Activated B cell treated with CpG ODN at 0.5 μM for 24 hours (primary cell): ENCODE data around the gene ATG4D. TPM values are rescaled to one million over a fixed set of nuclear protein-coding genes. Genes with fewer than 3 reads are reported as not detected.
A peak's percentile ranks its signal among the peaks of the same experiment; 100 is the strongest.

Source experiments
- ATAC-seq: fragments of 200-7000 bp; cut with Tn5 transposase; one replicate; pipeline ENCODE4 v1.10.0; 2021; ENCODE audit warnings: low read depth, mild to moderate bottlenecking, moderate library complexity
- CTCF ChIA-PET: fragments of 350-600 bp; sonication (Branson Sonifier 250); formaldehyde crosslinking; loops from one replicate; lab custom pipeline; 2021; ENCODE audit warnings: antibody characterized with exemption; lab: Charles Lee
- POLR2A ChIA-PET: fragments of 350-600 bp; sonication (Branson Sonifier 250); formaldehyde crosslinking; loops from one replicate; lab custom pipeline; 2021; ENCODE audit warnings: antibody characterized with exemption; lab: Charles Lee
- DNase-seq: peaks from one replicate; pipeline ENCODE4 v3.0.0; 2022
- H3K27ac Mint-ChIP-seq: one replicate; pipeline ENCODE4 v1.8.0; 2020; ENCODE audit warnings: mixed read lengths
- H3K27me3 Mint-ChIP-seq: one replicate; pipeline ENCODE4 v1.8.0; 2021; ENCODE audit warnings: mixed read lengths
- H3K36me3 Mint-ChIP-seq: one replicate; pipeline ENCODE4 v1.8.0; 2021; ENCODE audit warnings: low read depth, mixed read lengths
- H3K4me1 Mint-ChIP-seq: one replicate; pipeline ENCODE4 v1.8.0; 2021; ENCODE audit warnings: mixed read lengths
- H3K4me3 Mint-ChIP-seq: one replicate; pipeline ENCODE4 v1.8.0; 2020; ENCODE audit warnings: mild to moderate bottlenecking, mixed read lengths
- H3K9me3 Mint-ChIP-seq: one replicate; pipeline ENCODE4 v1.8.0; 2020; ENCODE audit warnings: mixed read lengths
- CTCF ChIP-seq: fragments of 200-600 bp; IDR thresholded peaks from one replicate; pipeline ENCODE4 v1.8.0; 2022; ENCODE audit warnings: antibody characterized with exemption, mild to moderate bottlenecking
- intact Hi-C: fragments of 100-400 bp; cut with micrococcal nuclease; formaldehyde crosslinking; loops from one replicate; pipeline ENCODE4 v1.15.1; 2024
- total RNA-seq: library from RNA; stranded (reverse); gene quantifications from 2 replicates; pipeline ENCODE4 v1.2.3, GENCODE V29; 2022

ATG4D gene
- total RNA-seq, 1 donor from 2014 or later: 39.1 TPM

- intact Hi-C loops: loop anchor here (1.0 to 10.0 kb wide), 12 partner anchors 12 to 464 kb away; partner anchors contain the start of genes ANGPTL6, ATG4D, CARM1 and CDC37
- H3K27ac Mint-ChIP-seq: peak overlapping the region; percentile 98
- DNase-seq: no peak
- no peaks in the 10 kb centered on the region for H3K27me3 Mint-ChIP-seq
- no peak for ATAC-seq
- peak overlapping the region; percentile 95 for H3K4me3 Mint-ChIP-seq
- ChIA-PET CTCF (interaction anchor here (1.1 to 4.1 kb wide), 4 partner anchors 13 to 83 kb away, joined by 3 to 16 read pairs (median 7); no protein-coding TSS in a partner anchor), POLR2A (interaction anchor here (0.6 to 4.2 kb wide), 20 partner anchors 9 to 1001 kb away, joined by 3 to 46 read pairs (median 5); partner anchors contain the start of genes ANGPTL6, CDC37, KEAP1 and TYK2)
- peaks cover 46% of the 10 kb centered on the region for H3K4me1 Mint-ChIP-seq
- peaks cover 17% of the 10 kb centered on the region for H3K36me3 Mint-ChIP-seq
- no peak for TF ChIP-seq CTCF
- H3K9me3 Mint-ChIP-seq: no peaks in the 10 kb centered on the region
These were observed 22.6 kb downstream of the ATG4D start for GRCh38 chr19:10566408-10566657.

- ATAC-seq (peak; percentile 7), DNase-seq (peak; percentile 42)
- intact Hi-C loops: loop anchor here (1.0 to 10.0 kb wide), 12 partner anchors 13 to 464 kb away; partner anchors contain the start of genes ANGPTL6, ATG4D, CARM1 and CDC37
- peaks cover 13% of the 10 kb centered on the region for H3K36me3 Mint-ChIP-seq
- CTCF ChIA-PET: interaction anchor here (0.6 to 4.1 kb wide), 6 partner anchors 14 to 133 kb away, joined by 3 to 16 read pairs (median 4); no protein-coding TSS in a partner anchor
- no peaks in the 10 kb centered on the region for H3K27me3 Mint-ChIP-seq
- peak overlapping the region; percentile 95 for H3K4me3 Mint-ChIP-seq
- POLR2A ChIA-PET: interaction anchor here (0.6 to 4.2 kb wide), 21 partner anchors 9 to 1001 kb away, joined by 3 to 46 read pairs (median 5); partner anchors contain the start of genes ANGPTL6, CDC37, KEAP1 and TYK2
- H3K27ac Mint-ChIP-seq: peak overlapping the region; percentile 98
- TF ChIP-seq CTCF: no peak
- H3K9me3 Mint-ChIP-seq: no peaks in the 10 kb centered on the region
- H3K4me1 Mint-ChIP-seq: peaks cover 46% of the 10 kb centered on the region
These were observed 23.1 kb downstream of the ATG4D start for GRCh38 chr19:10566658-10567410.

GRCh38 chr19:10567656-10568055 is 24.0 kb downstream of the ATG4D start:
- DNase-seq: no peak
- Mint-ChIP-seq H3K4me1 (peaks cover 50% of the 10 kb centered on the region), H3K36me3 (peaks cover 10% of the 10 kb centered on the region), H3K27me3 (no peaks in the 10 kb centered on the region), H3K27ac (peak overlapping the region; percentile 98), H3K4me3 (peak overlapping the region; percentile 95), H3K9me3 (no peaks in the 10 kb centered on the region)
- intact Hi-C loops: loop anchor here (2.0 to 10.0 kb wide), 6 partner anchors 130 to 465 kb away; partner anchors contain the start of genes ANGPTL6, CARM1, DNMT1 and S1PR2
- TF ChIP-seq CTCF: no peak
- POLR2A ChIA-PET: interaction anchor here (0.6 to 4.2 kb wide), 9 partner anchors 13 to 464 kb away, joined by 4 to 46 read pairs (median 6); partner anchors contain the start of gene ATG4D
- CTCF ChIA-PET: interaction anchor here (0.6 to 4.1 kb wide), 4 partner anchors 26 to 132 kb away, joined by 3 to 16 read pairs (median 4); no protein-coding TSS in a partner anchor
- no peak for ATAC-seq

GRCh38 chr19:10568062-10568825 is 24.5 kb downstream of the ATG4D start:
- intact Hi-C loops: loop anchor here (5.0 to 10.0 kb wide), 4 partner anchors 129 to 333 kb away; partner anchors contain the start of genes CARM1 and S1PR2
- TF ChIP-seq CTCF: no peak
- Mint-ChIP-seq H3K9me3 (no peaks in the 10 kb centered on the region), H3K27me3 (no peaks in the 10 kb centered on the region), H3K36me3 (peaks cover 9% of the 10 kb centered on the region), H3K4me3 (peak overlapping the region; percentile 95), H3K27ac (peak overlapping the region; percentile 98), H3K4me1 (peaks cover 50% of the 10 kb centered on the region)
- no peak for DNase-seq
- ChIA-PET POLR2A (interaction anchor here (0.6 to 4.2 kb wide), 8 partner anchors 14 to 464 kb away, joined by 4 to 46 read pairs (median 6); partner anchors contain the start of gene ATG4D), CTCF (interaction anchor here (0.7 to 4.1 kb wide), 4 partner anchors 26 to 178 kb away, joined by 3 to 16 read pairs (median 4); no protein-coding TSS in a partner anchor)
- ATAC-seq: peak; percentile 3
